RPMI7951 (cell line): ENCODE measurements around the gene CD28. TPM values are rescaled to one million over a fixed set of nuclear protein-coding genes. Genes with fewer than 3 reads are reported as not detected.
A peak's percentile ranks its signal among the peaks of the same experiment; 100 is the strongest.

Experiments
- DNase-seq: peaks from one replicate; pipeline ENCODE4 v3.0.0-alpha.2; 2012; ENCODE audit warnings: low read depth
- total RNA-seq: library from RNA; depleted of rRNA; stranded (reverse); fragments of >200 nt; shearing (Covaris generic); gene quantifications from 2 replicates; pipeline ENCODE4 v1.2.3, GENCODE V29; 2014

The CD28 gene
- total RNA-seq, 1 experiment from 2014 or later = not detected

DNA sequence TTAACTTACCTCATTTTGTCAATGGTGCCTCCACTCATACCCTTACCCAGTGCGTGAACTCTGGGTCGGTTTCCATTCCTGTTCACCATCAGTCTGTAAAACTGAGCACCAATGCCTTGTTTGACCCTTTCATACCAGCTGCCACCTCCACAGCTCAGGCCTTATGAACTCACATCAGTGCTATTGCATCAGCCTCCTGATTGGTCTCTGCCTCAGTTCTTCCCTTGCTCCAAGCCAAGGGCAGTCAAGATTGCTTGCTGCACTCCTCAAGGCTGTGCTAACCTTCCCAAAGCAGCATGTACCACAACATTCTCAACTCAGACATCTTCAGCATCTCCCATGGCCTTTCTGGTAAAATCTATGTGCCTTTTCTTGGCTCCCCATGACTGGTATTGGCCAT is 9.3 kb downstream of the CD28 start:
- DNase-seq = no peak

DNA sequence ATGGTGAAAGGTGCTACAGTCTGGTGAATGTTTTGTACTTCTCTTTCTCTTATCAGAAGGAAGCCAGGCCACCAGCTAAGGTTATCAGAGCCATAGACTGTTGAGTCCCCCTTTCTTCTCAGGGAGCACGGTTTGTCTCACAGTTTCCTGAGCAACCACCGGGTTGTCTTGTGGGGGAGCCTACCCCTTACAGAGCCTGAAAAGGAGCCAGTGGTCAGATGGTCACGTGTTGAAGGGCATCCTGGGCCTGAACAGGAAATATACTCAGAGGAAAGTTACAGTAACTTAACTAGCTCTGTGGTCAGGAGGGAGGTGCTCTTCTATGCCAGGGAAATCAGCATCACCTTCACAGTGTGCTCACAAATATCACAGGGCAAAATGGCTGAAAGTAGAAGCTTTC is 11.6 kb downstream of the CD28 start:
- DNase-seq = peak; percentile 24

DNA sequence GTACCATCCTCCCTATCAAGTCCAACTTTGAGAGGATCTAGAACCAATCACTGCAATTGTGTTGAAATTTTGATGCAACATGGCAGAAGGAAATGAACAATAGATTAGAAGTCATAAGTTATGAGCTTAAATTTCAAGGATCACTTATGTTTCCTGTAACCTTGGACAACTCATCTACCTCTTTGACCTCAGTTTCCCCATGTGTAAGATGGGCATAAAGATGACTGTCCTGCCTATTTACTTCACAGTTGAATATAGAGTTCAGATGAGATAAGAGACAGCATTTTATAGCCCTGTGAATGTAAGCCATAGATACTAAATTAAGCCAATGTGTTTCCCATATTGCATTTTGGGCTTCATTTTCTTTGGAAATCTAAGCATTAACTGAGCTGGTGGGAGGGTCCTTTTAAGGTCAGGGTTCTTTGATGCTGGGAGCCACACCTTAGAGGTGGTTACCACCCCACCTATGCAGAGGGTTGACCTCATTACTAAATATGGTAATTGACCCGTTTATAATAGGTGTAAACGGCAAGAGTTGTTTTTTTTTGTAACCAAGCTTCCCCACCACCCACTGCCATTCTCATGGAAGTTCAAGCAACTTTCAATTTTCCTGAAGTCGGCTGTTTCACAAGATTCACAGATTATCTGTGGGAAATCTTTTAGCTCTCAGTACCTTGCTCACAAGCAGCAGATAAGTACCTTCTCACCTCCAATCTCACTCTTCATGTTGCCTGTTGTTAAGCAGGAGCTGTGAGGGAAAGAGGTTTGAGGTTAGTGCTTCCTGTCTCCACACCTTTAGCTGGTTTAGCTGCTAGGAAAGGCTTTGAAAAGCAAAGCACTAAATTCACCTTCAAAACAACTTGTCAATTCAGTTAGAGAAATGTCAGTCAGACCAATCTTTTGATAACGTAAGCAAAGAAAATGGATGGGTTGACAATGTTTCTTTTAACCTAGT is 13.3 kb downstream of the CD28 start:
- no peak for DNase-seq

DNA sequence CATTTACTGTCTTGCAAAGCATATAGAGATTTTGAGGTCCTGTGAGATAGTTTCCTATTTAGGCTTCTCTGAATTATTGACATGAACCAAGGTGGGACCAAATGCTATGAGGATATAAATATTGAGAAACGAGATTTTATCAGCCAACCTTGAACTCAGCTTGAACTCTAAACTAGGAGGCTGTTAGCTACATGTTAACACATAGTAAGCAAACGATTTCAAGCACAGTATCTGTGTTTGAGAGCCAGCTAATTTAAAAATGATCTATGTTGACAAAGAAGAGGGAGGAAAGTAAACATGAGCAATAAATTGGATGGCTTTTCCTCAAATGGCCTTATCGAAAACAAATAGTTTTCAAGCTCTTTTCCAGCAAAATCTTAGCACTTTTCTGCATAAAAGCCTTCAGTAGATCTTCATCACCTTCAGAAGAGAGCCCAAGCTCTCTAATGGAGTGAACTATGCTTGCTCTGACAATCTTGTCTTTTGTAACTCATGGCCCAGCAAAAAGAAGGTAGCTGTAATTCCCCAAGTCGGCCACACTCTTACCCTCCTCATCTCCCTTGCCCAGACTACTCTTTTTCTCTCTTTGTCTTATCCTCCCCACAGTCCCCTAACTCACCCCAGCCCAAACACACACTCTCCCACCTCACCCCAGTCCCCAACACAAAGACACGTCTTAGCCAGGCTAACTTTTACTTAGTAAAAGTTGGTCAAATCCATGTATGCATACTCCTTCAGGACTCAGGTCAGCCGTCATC is 14.7 kb downstream of the CD28 start:
- DNase-seq = no peak

DNA sequence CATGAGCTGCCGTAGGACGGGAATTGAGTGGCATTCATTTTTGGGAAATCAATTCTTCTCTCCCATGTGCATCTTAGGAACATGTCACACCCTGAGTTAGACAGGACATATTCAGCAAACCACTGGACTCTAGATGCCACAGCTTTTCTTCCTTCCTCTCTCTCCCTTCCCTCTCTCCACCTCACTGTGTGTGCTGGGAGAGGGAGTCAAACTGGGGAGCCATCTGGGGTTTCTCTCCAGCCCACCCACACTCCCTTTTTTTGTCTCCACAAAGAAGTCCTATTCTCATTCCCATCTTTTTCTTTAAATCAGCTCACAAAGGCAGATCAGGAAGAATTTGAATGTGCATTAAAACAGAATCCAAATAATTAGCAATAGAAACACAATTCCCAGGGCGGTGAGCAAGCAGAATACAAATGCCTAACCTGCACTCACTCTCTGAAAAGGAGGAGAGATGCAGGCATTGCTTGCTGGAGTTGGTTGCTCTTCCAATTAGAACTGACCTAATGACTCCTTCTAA is 15.4 kb downstream of the CD28 start:
- no peak for DNase-seq

DNA sequence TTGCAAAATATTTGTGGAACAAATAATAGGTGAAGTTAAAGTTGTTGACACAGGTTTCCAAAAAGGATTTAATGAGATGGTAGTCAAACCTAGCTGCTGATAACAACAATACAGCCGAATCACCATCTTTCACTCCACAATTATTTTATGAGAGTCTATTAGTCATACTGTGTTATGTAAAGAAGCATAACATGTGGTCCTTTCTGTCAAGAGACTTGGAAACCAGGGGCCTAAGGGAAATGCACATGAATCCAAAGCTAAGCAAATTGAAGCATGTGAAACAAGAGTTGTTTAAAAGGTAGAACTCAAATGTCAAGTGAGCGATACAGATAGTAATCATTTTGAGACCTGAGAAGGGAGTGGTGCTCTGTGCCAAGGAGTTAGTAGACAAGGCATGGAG is 16.0 kb downstream of the CD28 start:
- peak; percentile 26 for DNase-seq

DNA sequence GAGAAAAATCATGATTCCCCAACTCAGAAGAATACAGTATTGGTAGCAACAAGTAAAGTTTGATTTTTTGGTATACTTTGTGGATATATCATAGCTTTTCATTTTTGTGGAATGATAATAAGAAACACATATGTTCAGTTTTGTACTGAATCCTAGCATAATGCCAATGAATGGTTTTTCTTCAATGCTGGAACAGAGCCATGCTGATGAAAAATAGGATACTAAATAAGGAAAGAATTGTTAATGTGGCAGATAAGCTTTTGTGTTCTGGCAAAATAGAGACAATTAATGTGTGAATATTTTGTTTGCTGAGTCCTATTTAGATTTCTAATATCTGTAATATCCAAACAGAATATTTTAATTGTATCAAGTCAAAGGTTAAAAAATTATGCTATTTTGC is 21.9 kb downstream of the CD28 start:
- DNase-seq = no peak

DNA sequence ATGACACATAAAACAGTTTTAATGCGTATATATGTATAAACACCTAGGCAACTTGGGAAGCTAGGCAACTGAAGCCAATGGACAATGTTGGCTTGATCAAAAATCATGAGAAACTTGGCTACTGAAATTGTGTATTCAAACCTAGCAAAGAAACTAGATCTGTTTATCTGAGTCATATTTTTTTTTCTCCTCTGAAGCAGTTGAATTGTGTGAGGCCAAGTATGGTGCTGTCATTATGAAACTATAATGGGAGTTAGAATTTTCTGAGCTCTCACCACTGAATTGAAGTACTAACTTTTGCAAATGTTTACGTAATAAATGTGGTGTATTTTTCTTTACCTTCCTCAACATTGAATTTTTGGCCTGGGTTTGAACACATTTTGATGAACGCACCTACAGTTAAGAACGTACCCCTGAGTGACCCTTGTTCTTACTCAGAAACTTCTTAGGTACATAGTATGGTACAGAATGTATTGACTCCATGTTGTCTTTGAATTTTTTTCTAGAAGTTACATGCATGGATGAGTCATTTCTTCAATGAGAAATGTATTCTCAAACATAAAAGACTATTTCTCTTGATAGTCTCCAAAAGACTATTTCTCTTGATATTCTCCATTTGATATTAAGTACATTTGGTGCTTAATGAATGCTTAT is 23.8 kb downstream of the CD28 start:
- DNase-seq = no peak

DNA sequence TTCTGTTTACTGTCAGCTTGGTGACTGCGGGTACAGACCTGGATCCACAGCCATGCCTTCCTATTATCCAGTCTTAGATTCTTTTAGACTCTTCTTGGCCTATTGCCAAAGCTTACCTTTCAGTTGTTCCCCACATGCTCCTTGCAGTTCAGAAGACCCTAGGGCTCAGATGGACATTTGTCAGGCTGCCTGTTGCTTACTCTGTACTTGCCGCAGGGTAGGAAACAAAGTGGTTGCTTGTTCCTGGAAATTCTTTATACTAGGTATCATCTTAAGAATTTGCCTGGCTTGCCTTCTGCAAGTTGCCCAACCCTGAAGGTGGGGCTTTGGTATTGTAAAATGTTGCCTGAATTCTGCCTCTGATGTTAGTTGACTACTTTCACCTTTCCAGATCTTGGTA is 24.4 kb downstream of the CD28 start:
- no peak for DNase-seq

DNA sequence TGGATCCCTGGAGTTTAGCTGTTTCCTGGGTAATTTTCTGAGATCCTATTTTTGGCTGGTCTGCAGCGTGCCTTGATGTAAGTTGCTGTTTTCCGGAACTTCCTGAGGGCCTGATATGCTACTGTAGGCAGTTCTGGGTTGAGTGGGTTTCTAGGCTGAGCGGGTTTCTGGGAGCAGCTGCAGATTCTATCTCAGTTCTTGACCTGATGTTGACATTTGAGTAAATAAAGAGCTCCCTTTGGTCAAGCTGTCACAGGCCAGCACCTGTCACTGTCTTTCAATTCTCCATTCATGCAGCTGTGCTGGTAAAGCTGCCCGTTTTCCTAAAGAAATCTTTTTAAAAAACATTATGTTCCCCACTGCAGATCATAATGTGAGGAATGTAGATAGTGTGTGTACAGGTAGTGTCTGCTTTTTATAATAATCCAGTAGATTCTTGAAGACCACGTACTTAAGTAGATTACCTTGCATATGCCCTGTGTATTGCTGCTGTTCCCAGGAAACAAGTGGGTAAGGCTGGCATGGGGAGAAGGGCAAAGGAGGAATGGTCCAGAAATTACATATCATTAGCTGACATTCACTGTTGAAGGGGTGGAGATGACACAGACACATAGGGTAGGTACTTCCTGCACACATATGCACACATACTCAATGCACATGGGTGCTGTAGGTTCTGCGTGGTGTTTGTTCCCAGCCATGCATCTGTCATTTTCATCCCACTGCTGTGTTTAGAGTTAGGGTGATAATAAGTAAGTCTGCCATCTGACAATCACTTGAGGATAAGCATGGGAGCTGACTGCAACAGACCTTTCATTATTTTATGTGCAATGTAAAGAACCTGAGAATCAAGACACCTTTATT is 25.9 kb downstream of the CD28 start:
- DNase-seq = no peak

DNA sequence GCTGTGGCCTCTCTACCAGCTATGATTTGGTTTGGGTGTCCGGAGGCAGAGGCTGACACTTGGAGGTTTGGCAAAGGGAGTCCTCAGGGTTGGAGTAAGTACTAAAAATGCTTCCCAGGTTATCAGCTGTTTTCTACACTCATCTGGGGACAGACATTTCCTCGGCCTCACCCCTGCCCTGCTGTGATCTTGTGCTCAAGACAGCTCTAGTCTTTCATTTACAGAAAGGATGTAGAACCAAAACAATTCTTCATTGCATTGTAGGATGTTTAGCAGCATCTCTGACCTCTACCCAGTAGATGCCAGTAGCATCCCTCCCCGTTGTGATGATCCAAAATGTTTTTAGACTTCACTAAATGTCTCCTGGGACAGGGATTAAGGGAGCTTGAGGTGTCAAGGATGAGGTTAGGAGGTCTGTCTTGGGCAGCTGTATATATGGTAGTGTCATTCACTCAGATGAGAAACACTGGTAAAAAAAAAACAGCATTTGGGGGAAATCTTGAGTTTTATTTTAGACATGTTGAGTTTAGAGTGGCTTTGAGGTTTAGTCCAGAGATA is 26.6 kb downstream of the CD28 start:
- DNase-seq = no peak

DNA sequence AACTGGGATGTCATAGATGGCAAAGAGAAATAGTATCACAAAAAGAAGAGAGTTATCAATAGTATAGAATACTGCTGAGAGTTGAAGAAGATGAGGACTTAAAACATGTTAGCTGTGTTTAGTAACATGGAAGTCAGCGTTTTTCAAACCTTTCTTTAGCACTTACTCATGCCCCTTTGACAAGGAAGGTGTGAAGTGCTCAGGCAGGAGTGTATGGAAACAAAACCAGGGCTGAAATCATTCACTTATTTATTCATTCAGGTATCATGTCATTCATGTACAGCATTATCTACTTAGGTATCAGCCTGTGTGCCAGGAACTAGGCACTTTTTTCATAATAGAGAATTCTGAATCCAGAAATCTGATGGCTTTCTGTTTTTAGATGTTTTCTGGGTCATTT is 27.2 kb downstream of the CD28 start:
- no peak for DNase-seq

DNA sequence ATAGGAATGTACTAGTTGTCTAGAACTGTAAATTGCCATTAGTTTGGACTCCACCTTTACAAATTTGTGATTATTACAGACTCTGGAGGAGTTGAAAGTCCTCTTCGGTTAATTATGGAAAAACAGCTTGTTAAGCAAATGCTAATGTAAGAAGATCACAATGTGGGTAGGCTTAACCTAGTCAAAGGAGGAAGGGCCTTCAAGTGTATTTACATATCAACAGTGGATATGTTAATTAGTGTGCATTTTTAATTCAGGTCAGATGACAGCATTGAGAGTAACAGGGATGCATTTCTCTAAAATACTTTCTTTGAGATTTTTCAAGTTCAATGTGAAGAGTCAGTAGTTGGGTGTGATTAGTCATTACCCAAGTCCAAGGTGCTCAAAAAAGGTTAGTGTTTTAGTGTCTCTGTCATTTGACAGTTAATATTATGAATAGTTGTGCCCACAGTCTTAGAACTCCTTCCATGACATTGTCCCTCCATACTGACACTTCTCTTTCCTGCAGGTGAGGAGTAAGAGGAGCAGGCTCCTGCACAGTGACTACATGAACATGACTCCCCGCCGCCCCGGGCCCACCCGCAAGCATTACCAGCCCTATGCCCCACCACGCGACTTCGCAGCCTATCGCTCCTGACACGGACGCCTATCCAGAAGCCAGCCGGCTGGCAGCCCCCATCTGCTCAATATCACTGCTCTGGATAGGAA is 28.0 kb downstream of the CD28 start:
- no peak for DNase-seq

DNA sequence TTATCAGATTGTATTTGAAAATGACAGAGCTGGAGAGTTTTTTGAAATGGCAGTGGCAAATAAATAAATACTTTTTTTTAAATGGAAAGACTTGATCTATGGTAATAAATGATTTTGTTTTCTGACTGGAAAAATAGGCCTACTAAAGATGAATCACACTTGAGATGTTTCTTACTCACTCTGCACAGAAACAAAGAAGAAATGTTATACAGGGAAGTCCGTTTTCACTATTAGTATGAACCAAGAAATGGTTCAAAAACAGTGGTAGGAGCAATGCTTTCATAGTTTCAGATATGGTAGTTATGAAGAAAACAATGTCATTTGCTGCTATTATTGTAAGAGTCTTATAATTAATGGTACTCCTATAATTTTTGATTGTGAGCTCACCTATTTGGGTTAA is 30.9 kb downstream of the CD28 start:
- DNase-seq = no peak

DNA sequence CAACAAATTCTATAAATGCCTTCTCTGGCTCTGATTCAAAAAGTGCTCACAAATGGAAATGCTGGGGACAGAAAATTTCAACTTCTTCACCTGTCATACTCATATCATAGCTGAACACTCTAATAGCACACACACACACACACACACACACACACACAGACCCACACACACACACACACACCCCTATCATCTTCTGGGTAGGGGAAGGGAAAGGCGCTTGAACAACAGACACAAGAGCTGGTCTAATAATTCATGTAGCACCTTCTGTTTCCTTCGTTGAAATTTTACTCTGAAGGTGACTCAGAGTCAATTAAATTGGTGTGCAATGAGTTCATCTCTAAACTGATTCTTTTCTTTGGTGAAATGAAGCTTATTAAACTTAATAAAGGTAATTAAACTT is 32.9 kb downstream of the CD28 start:
- no peak for DNase-seq

DNA sequence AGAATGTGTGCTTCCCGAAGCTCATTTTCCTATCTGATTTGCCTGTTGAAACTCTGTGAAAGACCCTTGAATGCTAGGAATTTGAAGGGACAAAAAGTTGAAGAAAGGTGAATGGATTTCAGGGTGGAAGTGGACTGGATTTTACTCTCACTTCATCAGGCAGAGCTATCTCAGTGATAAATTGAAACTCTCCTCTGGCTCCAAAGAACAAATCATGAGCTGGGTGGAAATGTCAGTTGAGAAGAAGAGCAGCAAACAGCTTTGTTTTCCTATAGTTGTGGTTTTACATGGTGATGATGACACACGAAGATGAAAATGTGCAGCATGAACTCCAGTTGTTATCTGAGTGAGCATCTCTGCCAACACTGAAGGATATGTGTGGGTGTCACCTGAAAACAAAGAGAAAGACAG is 34.4 kb downstream of the CD28 start:
- DNase-seq = peak; percentile 72

DNA sequence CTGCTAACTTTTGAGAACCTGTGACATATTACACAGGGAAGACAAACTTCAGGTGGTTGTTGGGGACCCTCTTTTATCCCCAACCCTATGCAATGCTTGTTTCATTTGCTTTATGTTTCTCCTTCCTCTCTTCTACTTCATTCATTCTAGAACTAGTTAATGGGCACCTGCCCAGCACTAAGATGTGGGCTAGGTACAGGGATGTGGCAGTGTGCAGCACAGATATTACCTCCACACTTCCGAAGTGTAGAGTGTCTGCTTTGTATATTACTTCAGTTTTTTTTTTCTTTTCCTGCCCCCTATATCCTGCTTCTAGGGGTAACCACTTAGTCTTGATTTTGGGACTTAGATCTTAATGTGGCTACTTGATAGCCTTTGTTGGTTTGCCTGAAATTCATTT is 35.1 kb downstream of the CD28 start:
- no peak for DNase-seq

DNA sequence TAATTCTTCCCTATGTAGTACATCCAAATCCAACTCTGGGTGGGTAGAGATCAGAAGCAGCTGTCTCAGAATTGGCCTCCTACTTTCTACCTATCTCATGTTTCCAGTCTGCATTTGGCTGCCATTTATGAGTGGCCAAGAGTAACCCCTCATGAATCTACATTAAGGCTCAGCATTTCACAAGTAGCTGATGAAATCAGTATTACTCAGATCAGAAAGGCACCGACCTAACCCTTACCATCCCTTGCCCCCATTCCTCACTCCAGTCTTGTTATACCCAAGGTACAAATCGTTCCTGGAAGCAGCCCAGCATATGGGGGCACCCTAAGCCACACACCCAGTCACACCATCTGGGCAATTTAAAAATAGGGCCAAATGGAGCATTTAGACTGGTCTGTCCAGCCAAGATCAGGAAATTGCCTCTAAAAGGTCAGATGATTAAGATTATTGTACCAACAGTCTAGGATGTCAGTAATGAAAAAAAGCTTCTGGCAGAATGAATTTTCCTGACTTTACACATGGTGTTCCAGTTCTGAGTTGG is 37.1 kb downstream of the CD28 start:
- peak; percentile 64 for DNase-seq

DNA sequence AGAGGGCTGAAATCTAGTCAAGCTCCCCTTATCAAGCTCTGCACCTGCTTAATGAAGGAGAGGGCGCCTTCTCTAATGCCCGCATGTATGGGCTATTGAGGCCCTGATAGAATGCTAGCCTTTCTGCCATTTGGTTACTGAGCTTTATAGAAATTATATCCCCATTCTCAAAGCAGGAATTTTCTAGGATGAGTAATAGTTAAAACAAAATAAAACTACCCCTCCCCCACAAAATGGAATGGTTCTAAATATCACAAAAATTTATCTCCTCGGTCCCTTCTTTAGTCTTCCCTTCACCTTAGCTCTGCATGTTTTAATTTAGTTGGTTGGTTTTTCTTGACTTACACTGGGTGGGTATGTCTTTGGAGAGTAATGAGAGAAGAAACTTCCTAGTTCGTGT is 37.7 kb downstream of the CD28 start:
- no peak for DNase-seq

DNA sequence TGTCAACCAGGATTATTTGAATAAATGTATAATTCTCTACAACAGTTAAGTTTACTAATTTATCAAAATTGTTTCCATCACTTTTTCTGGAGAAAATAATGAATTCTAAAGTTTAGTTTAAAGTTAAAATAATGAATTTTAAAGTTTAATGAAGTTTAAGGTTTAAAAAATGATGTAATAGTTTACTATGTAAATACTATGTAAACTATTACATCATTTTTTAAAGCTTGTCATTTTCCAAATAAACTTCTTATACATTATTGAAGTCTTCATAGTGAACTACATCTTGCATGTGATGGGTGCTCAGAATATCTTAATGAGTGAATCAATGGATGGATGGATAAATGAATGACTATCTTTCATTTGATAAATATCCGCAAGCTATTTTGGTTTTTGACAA is 38.8 kb downstream of the CD28 start:
- DNase-seq = no peak
